GM19372 (cell line): ENCODE data around the gene APLN.

Source experiments
- ATAC-seq: cut with Tn5 transposase; IDR thresholded peaks from one replicate; pipeline ENCODE4 v1.9.1; 2021; ENCODE audit warnings: mild to moderate bottlenecking, low read depth, moderate library complexity; ENCODE audit not compliant: unreplicated experiment

The APLN gene

DNA sequence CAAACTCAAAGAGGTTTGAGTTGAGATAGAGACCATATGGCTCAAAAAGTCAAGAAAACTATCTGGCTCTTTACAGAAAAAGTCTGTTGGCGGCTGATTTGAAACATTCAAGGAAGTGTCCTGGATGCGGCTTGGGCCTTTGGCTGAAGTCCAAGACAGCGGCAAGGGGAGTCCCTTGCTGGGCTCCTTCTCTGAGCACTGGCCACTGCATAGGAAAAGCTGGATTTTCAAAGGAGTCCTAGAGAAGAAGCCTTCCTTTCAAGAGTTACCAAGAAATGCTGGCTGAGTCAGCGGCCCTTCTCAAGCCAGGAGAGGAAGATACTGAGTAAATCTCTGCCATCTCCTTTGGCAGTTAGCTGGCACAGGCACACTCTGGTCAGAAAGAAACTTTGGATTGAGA is 12.1 kb downstream of the APLN start:
- ATAC-seq = no peak

GRCh38 chrX:129641941-129642340 is 12.8 kb downstream of the APLN start:
- ATAC-seq = no peak

GRCh38 chrX:129641469-129641868 is 13.3 kb downstream of the APLN start:
- no peak for ATAC-seq

- no peak for ATAC-seq
Measured at GRCh38 chrX:129640737-129641136, 14.0 kb downstream of the APLN start.

DNA sequence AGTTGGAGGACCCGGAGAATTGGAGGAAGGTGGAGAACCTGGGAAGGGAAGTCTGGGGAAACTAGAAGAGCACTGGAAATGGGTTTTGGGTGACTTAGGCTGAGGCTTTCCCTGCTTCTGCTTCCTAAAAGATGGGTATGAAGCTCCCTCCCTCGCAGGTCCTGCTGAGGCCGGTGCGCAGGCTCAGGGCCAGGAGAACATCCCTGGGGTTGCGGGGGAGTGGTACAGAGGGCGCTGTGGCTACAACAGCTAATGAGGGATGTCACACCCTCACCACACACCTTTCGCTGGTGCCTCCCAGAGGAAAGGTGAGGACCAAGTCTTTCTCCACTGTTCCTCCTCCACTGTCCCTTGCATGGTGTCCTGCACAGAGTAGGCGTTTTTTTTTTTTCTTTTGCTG is 15.8 kb downstream of the APLN start:
- ATAC-seq = no peak

- ATAC-seq = no peak
Measured at GRCh38 chrX:129637217-129638109, 17.3 kb downstream of the APLN start.

GRCh38 chrX:129636175-129636681 is 18.5 kb downstream of the APLN start:
- ATAC-seq = no peak

DNA sequence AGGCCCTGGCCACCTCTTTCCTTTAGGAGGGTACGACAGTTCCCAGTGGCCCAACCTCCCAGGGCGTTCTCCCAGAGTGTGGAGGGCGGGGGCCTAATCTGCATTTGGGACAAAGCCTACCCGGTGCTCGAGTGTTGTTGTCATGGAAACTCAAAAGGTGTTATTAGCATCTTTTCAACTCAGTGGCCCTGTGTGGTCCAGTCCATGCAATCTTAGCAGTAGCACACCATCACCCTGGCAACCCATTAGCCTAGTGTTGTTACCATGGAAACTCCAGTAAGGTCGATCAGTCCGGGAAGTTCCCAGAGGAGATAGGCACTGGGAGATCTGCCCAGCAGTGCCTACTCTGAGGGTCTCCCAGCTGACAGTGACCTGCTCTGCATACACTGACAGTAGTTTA is 20.2 kb downstream of the APLN start:
- ATAC-seq = no peak

DNA sequence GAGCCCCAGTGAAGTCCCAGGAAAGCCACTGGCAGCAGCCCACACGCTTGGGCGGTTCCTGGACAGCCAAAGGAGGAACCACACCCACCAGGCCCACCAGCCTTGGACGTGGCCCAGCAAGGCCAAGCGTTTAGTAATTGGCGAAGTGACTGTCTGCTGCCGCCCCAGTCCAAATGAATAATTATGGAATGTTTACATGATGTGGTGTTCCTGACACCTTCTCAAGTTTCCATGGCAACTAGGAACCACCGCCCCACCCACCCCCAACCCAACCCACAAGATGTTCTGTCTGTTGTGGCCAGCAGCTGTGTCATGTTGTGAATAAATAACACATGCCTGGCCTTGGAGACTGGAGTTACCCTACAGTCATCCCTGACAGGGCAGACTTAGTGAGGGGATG is 22.3 kb downstream of the APLN start:
- no peak for ATAC-seq

DNA sequence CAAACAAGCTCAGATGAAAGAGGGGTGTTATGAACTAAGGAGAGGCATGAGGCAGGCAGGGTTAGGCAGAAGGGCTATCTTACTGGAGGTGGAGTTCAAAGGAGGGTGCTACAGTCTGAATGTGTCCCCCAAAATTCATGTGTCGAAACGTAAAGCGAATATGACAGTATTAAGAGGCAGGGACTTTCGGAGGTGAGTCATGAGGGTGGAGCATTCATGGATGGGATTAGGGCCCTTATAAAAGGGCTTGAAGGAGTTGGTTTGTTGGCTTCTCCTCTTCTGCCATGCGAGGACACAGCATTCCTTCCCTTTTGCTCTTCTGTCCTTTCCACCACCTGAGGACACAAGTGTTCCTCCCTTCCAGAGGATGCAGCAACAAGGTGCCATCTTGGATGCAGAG is 22.9 kb downstream of the APLN start:
- no peak for ATAC-seq

GRCh38 chrX:129629837-129630236 is 24.9 kb downstream of the APLN start:
- no peak for ATAC-seq

DNA sequence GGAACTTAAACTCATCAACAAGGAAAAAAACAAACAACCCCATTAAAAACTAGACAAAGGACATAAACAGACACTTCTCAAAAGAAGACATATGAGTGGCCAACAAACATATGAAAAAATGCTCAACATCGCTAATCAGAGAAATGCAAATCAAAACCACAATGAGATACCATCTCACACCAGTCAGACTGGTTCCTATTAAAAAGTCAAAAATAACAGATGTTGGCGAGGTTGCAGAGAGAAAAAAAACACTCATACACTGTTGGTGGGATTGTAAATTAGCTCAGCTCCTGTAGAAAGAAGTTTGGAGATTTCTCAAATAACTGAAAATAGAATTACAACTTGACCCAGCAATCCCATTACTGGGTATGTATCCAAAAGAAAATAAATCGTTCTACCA is 28.7 kb downstream of the APLN start:
- ATAC-seq = no peak

- no peak for ATAC-seq
Measured at GRCh38 chrX:129622757-129623301, 31.9 kb downstream of the APLN start.

DNA sequence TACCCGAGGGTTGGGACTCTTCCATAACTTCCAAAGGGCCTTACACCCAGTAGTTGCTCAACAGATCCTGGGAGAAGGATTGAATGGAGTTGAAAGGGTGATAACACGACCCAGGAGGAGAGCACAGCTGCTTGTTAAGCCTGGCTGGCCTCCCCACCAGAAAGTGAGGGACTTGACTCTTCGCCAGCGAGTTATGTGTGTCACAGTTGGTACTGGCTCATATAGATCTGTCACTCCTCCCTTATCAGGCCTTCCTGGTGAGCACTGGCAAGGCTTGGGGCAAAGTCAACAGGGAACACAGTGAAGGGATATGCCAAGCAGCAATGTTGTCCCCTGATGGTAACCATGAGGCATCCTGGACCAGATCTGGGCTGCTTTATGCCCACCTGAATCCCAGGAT is 35.8 kb downstream of the APLN start:
- ATAC-seq = no peak

GRCh38 chrX:129617420-129617819 is 37.3 kb downstream of the APLN start:
- no peak for ATAC-seq

GRCh38 chrX:129614481-129615255 is 40.1 kb downstream of the APLN start:
- ATAC-seq = no peak

DNA sequence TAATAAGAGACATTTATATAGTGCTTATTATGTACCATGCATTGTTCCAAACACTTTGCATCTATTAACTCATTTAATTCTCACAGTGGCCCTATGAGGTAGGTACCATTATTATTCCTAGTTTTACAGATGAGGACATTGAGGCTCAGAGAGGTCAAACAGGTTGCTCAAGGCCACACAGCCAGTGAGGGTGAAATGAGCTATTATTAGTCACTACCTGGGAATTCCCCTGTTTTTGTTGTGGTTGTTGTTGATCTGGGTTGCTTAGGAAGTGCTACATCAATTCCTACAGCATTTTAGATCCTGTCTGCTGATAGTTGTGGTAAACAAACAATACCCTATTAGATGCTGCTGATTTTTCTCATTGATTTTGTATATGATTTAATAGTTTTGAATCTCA is 41.2 kb downstream of the APLN start:
- ATAC-seq = no peak

DNA sequence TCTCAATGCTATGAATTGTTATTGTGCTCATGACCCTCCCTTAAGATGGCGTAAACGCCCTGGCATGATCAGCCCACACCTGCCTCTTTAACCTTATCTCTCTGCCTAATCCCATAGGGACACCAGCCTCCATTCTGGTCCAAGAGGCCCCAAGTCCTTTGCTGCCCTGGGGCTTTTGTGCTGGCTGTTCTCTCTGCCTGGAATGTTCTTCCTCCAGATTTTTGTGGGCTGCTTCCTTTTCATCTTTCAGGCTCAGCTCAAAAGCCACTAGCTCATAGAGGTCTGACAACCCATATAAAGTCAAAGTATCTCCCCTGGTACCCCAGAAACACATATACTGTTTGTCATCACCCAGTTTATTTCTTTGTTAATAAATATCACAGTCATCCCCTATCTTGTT is 42.4 kb downstream of the APLN start:
- ATAC-seq = no peak

DNA sequence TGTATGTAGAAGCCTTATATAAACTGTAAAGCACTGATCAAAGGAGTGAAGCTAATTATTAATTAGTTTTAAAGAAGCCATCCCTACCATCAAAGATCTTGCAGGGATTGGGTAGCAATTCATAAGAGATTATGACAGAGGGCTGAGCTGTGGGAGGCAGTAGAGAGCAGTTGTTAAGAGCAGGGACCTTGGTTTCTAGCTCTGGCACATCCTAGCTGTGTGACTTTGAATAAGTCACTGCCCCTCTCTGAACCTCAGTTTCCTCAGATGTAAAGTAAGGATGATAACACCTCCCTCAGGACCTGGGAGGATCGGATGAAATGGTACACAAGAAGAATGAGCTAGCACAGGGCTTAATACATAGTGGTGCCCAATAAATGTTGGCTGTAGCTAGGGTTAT is 45.4 kb downstream of the APLN start:
- ATAC-seq = no peak

DNA sequence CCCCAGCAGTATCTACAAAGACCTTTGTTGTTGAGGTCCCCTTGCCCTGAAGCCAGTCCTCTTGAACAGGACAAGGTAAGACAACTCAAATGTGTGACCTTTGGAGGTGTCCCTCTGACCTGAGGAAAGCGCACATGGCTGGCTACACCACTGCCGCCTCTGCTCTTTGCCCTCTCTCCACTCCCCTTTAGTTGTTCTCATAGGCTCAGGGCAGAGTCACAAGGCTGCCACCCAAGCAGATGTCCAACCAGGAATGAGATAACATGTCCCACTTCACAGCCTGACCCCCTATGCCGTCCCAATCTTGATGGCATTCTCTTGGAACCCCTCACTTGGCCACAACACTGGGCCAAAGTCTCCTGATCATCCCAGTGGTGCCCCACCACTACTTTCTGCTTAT is 46.3 kb downstream of the APLN start:
- no peak for ATAC-seq

- ATAC-seq = no peak
Measured at GRCh38 chrX:129606918-129607317, 47.8 kb downstream of the APLN start.
